B cell (primary cell): ENCODE data around the gene IGF1R. TPM values are rescaled to one million over a fixed set of nuclear protein-coding genes. Genes with fewer than 3 reads are reported as not detected.

Source experiments
- ATAC-seq: fragments of 200-7000 bp; cut with Tn5 transposase; one replicate; pipeline ENCODE4 v1.10.0; 2021; ENCODE audit warnings: low read depth, mild to moderate bottlenecking, moderate number of reproducible peaks, moderate library complexity
- CTCF ChIA-PET: fragments of 350-600 bp; sonication (Branson Sonifier 250); formaldehyde crosslinking; loops from one replicate; lab custom pipeline; 2021; ENCODE audit warnings: antibody characterized with exemption, inconsistent platforms; lab: Charles Lee
- POLR2A ChIA-PET: fragments of 350-600 bp; sonication (Branson Sonifier 250); formaldehyde crosslinking; loops from one replicate; lab custom pipeline; 2021; ENCODE audit warnings: antibody characterized with exemption; lab: Charles Lee
- DNase-seq: peaks from one replicate; pipeline ENCODE4 v3.0.0; 2013
- H2AFZ ChIP-seq: 2 replicates; pipeline ENCODE4 v1.6.1; 2012; ENCODE audit warnings: mild to moderate bottlenecking, low read depth, low read length; ENCODE audit not compliant: insufficient read depth, poor library complexity, severe bottlenecking
- H3K27ac ChIP-seq, 2 donors: 1 replicate in 1 of 2; 2 replicates in 1 of 2; pipeline ENCODE4 v1.5.1; 2012 to 2013; ENCODE audit warnings: low read length in 2 of 2, mild to moderate bottlenecking in 2 of 2, moderate library complexity in 1 of 2
- H3K27me3 ChIP-seq, 4 experiments: fragments of 200-600 bp in 1 of 4; sonication (generic) in 1 of 4; replicated peaks in 1 of 4; 1 replicate in 2 of 4; 2 replicates in 2 of 4; pipeline versions ENCODE4 v1.6.1 to v1.7.0; 2013 to 2016; ENCODE audit warnings: low read length in 3 of 4, mild to moderate bottlenecking in 2 of 4, mixed read lengths in 1 of 4, moderate library complexity in 1 of 4; ENCODE audit not compliant: insufficient read depth in 4 of 4, control insufficient read depth in 3 of 4; ENCODE audit errors: control extremely low read depth in 1 of 4
- H3K36me3 ChIP-seq, 2 experiments: replicated peaks in 1 of 2; 1 replicate in 1 of 2; 2 replicates in 1 of 2; pipeline versions ENCODE4 v1.6.1 to v1.7.1; 2013; ENCODE audit warnings: low read length in 1 of 2; ENCODE audit not compliant: insufficient read depth in 2 of 2, control insufficient read depth in 1 of 2; ENCODE audit errors: control extremely low read depth in 1 of 2, extremely low read depth in 1 of 2
- H3K4me1 ChIP-seq, 2 donors: fragments of 200-600 bp in 1 of 2; sonication (generic) in 1 of 2; 1 replicate in 1 of 2; 2 replicates in 1 of 2; pipeline versions ENCODE4 v1.5.1 to v1.6.1; 2013 to 2017; ENCODE audit warnings: low read length in 2 of 2; ENCODE audit not compliant: control insufficient read depth in 2 of 2, insufficient read depth in 2 of 2
- H3K4me2 ChIP-seq: replicated peaks from 2 replicates; pipeline ENCODE3; 2012; ENCODE audit warnings: mild to moderate bottlenecking, low read depth, low read length; ENCODE audit not compliant: poor library complexity, severe bottlenecking
- H3K4me3 ChIP-seq, 5 experiments: fragments of 200-600 bp in 1 of 5; sonication (generic) in 1 of 5; 1 replicate in 3 of 5; 2 replicates in 2 of 5; pipeline versions ENCODE4 v1.5.1 to v1.7.0; 2011 to 2016; ENCODE audit warnings: low read length in 4 of 5, mild to moderate bottlenecking in 4 of 5, low read depth in 2 of 5, control low read depth in 1 of 5, moderate library complexity in 1 of 5; ENCODE audit not compliant: insufficient read depth in 1 of 5; ENCODE audit errors: control extremely low read depth in 1 of 5, extremely low read depth in 1 of 5
- H3K79me2 ChIP-seq: fragments of 200-600 bp; sonication (generic); one replicate; pipeline ENCODE4 v1.6.0; 2016; ENCODE audit warnings: low read length; ENCODE audit not compliant: control insufficient read depth, insufficient read depth
- H3K9ac ChIP-seq: fragments of 200-600 bp; sonication (generic); 2 replicates; pipeline ENCODE4 v1.6.1; 2017; ENCODE audit warnings: mild to moderate bottlenecking, low read length, moderate library complexity
- H3K9me3 ChIP-seq, 3 donors: one replicate each; pipeline versions ENCODE4 v1.6.1 to v1.7.1; 2013; ENCODE audit warnings: low read length in 2 of 3; ENCODE audit not compliant: control insufficient read depth in 2 of 3, insufficient read depth in 1 of 3; ENCODE audit errors: control extremely low read depth in 1 of 3
- H4K20me1 ChIP-seq: 2 replicates; pipeline ENCODE4 v1.6.0; 2012; ENCODE audit warnings: mild to moderate bottlenecking, low read length; ENCODE audit not compliant: insufficient read depth, control insufficient read depth, poor library complexity, severe bottlenecking
- H3K27ac Mint-ChIP-seq: one replicate; pipeline ENCODE4 v1.8.0; 2021; ENCODE audit warnings: mixed read lengths
- H3K27me3 Mint-ChIP-seq: one replicate; pipeline ENCODE4 v1.8.0; 2021; ENCODE audit warnings: mixed read lengths
- H3K4me1 Mint-ChIP-seq: one replicate; pipeline ENCODE4 v1.8.0; 2021; ENCODE audit warnings: mixed read lengths
- H3K4me3 Mint-ChIP-seq: one replicate; pipeline ENCODE4 v1.8.0; 2021; ENCODE audit warnings: mixed read lengths
- H3K9me3 Mint-ChIP-seq: one replicate; pipeline ENCODE4 v1.8.0; 2022; ENCODE audit warnings: mixed read lengths; ENCODE audit not compliant: insufficient read depth
- CTCF ChIP-seq: fragments of 200-600 bp; IDR thresholded peaks from one replicate; pipeline ENCODE4 v1.8.0; 2022; ENCODE audit warnings: antibody characterized with exemption, mild to moderate bottlenecking
- EZH2 ChIP-seq: IDR thresholded peaks from 2 replicates; pipeline ENCODE4 v1.6.1; 2012; ENCODE audit warnings: borderline replicate concordance, low read depth, mild to moderate bottlenecking, moderate library complexity, low read length; ENCODE audit not compliant: insufficient read depth, poor library complexity, severe bottlenecking
- WGBS: methylation state at CpG from one replicate; pipeline ENCODE4 v1.1.5; 2013; ENCODE audit warnings: missing lambda C conversion rate; ENCODE audit not compliant: insufficient coverage; 5-methylcytosine and 5-hydroxymethylcytosine counted together
- intact Hi-C: fragments of 100-400 bp; cut with micrococcal nuclease; formaldehyde crosslinking; loops from one replicate; pipeline ENCODE4 v1.10.0; 2022
- polyA plus RNA-seq: library from polyadenylated mRNA; depleted of rRNA; stranded (reverse); fragments of >200 nt; gene quantifications from 2 replicates; pipeline ENCODE4 v1.2.3, GENCODE V29; 2012
- total RNA-seq, 2 donors: library from RNA; stranded (reverse); fragments of 120-200 nt in 1 of 2; gene quantifications; 1 replicate in 1 of 2; 2 replicates in 1 of 2; pipeline versions ENCODE4 v1.2.3 to v1.2.4, GENCODE V29; 2013 to 2022

Gene IGF1R
- total and polyA plus RNA-seq, 2 donors (not counting 1 experiment from before 2014, with no cell fraction given), result 5.4 to 23.1 TPM

- no peaks in the 10 kb centered on the region for H3K27me3 ChIP-seq
- H3K4me2 ChIP-seq, result no peak overlapping the region
- WGBS, result 97% methylated on average over 5 of the region's 6 CpGs
- H3K4me1 Mint-ChIP-seq, result no peaks in the 10 kb centered on the region
- H3K27ac ChIP-seq, result no peak overlapping the region
- no peak overlapping the region for H3K27ac Mint-ChIP-seq
- no peak overlapping the region for H3K4me3 ChIP-seq
- H3K79me2 ChIP-seq, result no peaks in the 10 kb centered on the region
- ATAC-seq (no peak), DNase-seq (no peak)
- H3K9me3 Mint-ChIP-seq, result peaks cover 18% of the 10 kb centered on the region
- no peak for TF ChIP-seq CTCF
- no peak for TF ChIP-seq EZH2
- no peak overlapping the region for H3K4me3 Mint-ChIP-seq
- H2AFZ ChIP-seq, result no peak overlapping the region
- no peaks in the 10 kb centered on the region for H3K4me1 ChIP-seq
- peaks cover 0 to 11% (median 3%) of the 10 kb centered on the region in 3 donors for H3K9me3 ChIP-seq
- no peak overlapping the region for H3K9ac ChIP-seq
- no peaks in the 10 kb centered on the region for H3K36me3 ChIP-seq
- H3K27me3 Mint-ChIP-seq, result peaks cover 19% of the 10 kb centered on the region
- intact Hi-C loops, result no loop called here
- H4K20me1 ChIP-seq, result no peaks in the 10 kb centered on the region
- POLR2A ChIA-PET, result no interaction called here
- CTCF ChIA-PET, result no interaction called here
Measured at GRCh38 chr15:98996624-98997023, 348.3 kb downstream of the IGF1R start.

GRCh38 chr15:98997312-98997711 lies 349.0 kb downstream of the IGF1R start:
- Mint-ChIP-seq H3K9me3 (peaks cover 13% of the 10 kb centered on the region), H3K27me3 (peaks cover 14% of the 10 kb centered on the region), H3K27ac (no peak overlapping the region), H3K4me3 (no peak overlapping the region), H3K4me1 (no peaks in the 10 kb centered on the region)
- no peak overlapping the region for H3K4me2 ChIP-seq
- no peak overlapping the region for H3K9ac ChIP-seq
- TF ChIP-seq CTCF (no peak), EZH2 (no peak)
- H3K27me3 ChIP-seq, result no peaks in the 10 kb centered on the region
- ATAC-seq (no peak), DNase-seq (no peak)
- H3K27ac ChIP-seq, result no peak overlapping the region
- no peak overlapping the region for H2AFZ ChIP-seq
- H3K4me3 ChIP-seq, result no peak overlapping the region
- 100% methylated on average over 2 of the region's 3 CpGs for WGBS
- H4K20me1 ChIP-seq, result no peaks in the 10 kb centered on the region
- H3K4me1 ChIP-seq, result no peaks in the 10 kb centered on the region
- H3K79me2 ChIP-seq, result no peaks in the 10 kb centered on the region
- H3K36me3 ChIP-seq, result no peaks in the 10 kb centered on the region
- ChIA-PET CTCF (no interaction called here), POLR2A (no interaction called here)
- intact Hi-C loops, result no loop called here
- H3K9me3 ChIP-seq, result peaks cover 0 to 11% (median 3%) of the 10 kb centered on the region in 3 donors
